HepG2 (cell line): ENCODE measurements around the gene NOTCH4. TPM values are rescaled to one million over a fixed set of nuclear protein-coding genes. Genes with fewer than 3 reads are reported as not detected.

Experiments used
- FOXJ3 ChIP-seq: sonication (generic); formaldehyde crosslinking; IDR thresholded peaks from 2 replicates; pipeline ENCODE4 v1.4.0; 2020; ENCODE audit warnings: missing genetic modification reagents, mild to moderate bottlenecking, borderline replicate concordance
- GATAD1 ChIP-seq: IDR thresholded peaks from 2 replicates; pipeline ENCODE4 v1.6.1; 2016; ENCODE audit warnings: missing genetic modification reagents, missing compliant biosample characterization
- IKZF4 ChIP-seq: sonication (generic); formaldehyde crosslinking; IDR thresholded peaks from 2 replicates; pipeline ENCODE4 v1.5.1; 2020; ENCODE audit warnings: borderline replicate concordance, mild to moderate bottlenecking, low read depth, missing genetic modification reagents; ENCODE audit errors: not compliant biosample characterization
- ISX ChIP-seq: sonication (generic); formaldehyde crosslinking; conservative IDR thresholded peaks from 2 replicates; pipeline ENCODE4 v1.5.0; 2020; ENCODE audit warnings: missing genetic modification reagents
- LRRFIP1 ChIP-seq: sonication (generic); formaldehyde crosslinking; conservative IDR thresholded peaks from 2 replicates; pipeline ENCODE4 v1.4.0; 2020; ENCODE audit warnings: missing genetic modification reagents
- MED13 ChIP-seq: sonication (generic); formaldehyde crosslinking; IDR thresholded peaks from 2 replicates; pipeline ENCODE4 v1.5.0; 2020; ENCODE audit warnings: missing genetic modification reagents
- MYC ChIP-seq: sonication (generic); formaldehyde crosslinking; IDR thresholded peaks from 2 replicates; pipeline ENCODE4 v1.9.0; 2021; ENCODE audit warnings: missing genetic modification reagents, borderline replicate concordance
- NFE2L1 ChIP-seq: sonication (generic); formaldehyde crosslinking; IDR thresholded peaks from 2 replicates; pipeline ENCODE4 v1.4.0; 2020; ENCODE audit warnings: missing genetic modification reagents, mild to moderate bottlenecking, borderline replicate concordance
- NR2C2 ChIP-seq: sonication (generic); formaldehyde crosslinking; IDR thresholded peaks from 2 replicates; pipeline ENCODE4 v1.4.0; 2020; ENCODE audit warnings: missing genetic modification reagents, mild to moderate bottlenecking, moderate library complexity, borderline replicate concordance
- PPARG ChIP-seq: conservative IDR thresholded peaks from 2 replicates; pipeline ENCODE4 v1.6.1; 2016; ENCODE audit warnings: missing biosample characterization, missing genetic modification reagents
- SATB2 ChIP-seq: sonication (generic); formaldehyde crosslinking; IDR thresholded peaks from 2 replicates; pipeline ENCODE4 v1.5.0; 2020; ENCODE audit warnings: missing genetic modification reagents
- SP5 ChIP-seq: IDR thresholded peaks from 2 replicates; pipeline ENCODE4 v1.6.1; 2016; ENCODE audit warnings: low read depth, borderline replicate concordance
- TAF1 ChIP-seq: sonication (generic); formaldehyde crosslinking; IDR thresholded peaks from 2 replicates; pipeline ENCODE4 v1.4.0; 2020; ENCODE audit warnings: missing genetic modification reagents
- ZNF230 ChIP-seq: sonication (generic); formaldehyde crosslinking; IDR thresholded peaks from 2 replicates; pipeline ENCODE4 v1.4.0; 2020; ENCODE audit warnings: mild to moderate bottlenecking, missing genetic modification reagents
- ZNF513 ChIP-seq: sonication (generic); formaldehyde crosslinking; conservative IDR thresholded peaks from 2 replicates; pipeline ENCODE4 v1.5.0; 2020; ENCODE audit warnings: missing genetic modification reagents
- ZNF576 ChIP-seq: sonication (generic); formaldehyde crosslinking; IDR thresholded peaks from 2 replicates; pipeline ENCODE4 v1.4.0; 2020; ENCODE audit warnings: mild to moderate bottlenecking, missing genetic modification reagents
- ZNF691 ChIP-seq: sonication (generic); formaldehyde crosslinking; IDR thresholded peaks from 2 replicates; pipeline ENCODE4 v1.4.0; 2020; ENCODE audit warnings: missing genetic modification reagents, low read depth, mild to moderate bottlenecking, borderline replicate concordance
- ZNF720 ChIP-seq: sonication (generic); formaldehyde crosslinking; IDR thresholded peaks from 2 replicates; pipeline ENCODE4 v1.4.0; 2020; ENCODE audit warnings: missing genetic modification reagents
- ZNF768 ChIP-seq: sonication (generic); formaldehyde crosslinking; IDR thresholded peaks from 2 replicates; pipeline ENCODE4 v1.4.0; 2020; ENCODE audit warnings: missing genetic modification reagents
- polyA plus RNA-seq, 8 experiments: library from polyadenylated mRNA; depleted of rRNA in 3 of 8; stranded (reverse) in 7 of 8; unstranded in 1 of 8; fragments of >200 nt; fragmentation: Illumina TruSeq in 4 of 8; extraction: Trizol in 4 of 8; gene quantifications; 2 replicates each; pipeline versions ENCODE4 v1.2.1 to v1.2.3, GENCODE V29; 2011 to 2016; ENCODE audit warnings: low read depth in 4 of 8, missing spikeins in 1 of 8, mixed read lengths in 1 of 8; ENCODE audit not compliant: insufficient read depth in 1 of 8
- total RNA-seq, 5 experiments: library from RNA; depleted of rRNA; stranded (reverse); fragments of >200 nt; fragmentation: Illumina TruSeq; extraction: Trizol; gene quantifications; 2 replicates each; pipeline ENCODE4 v1.2.3, GENCODE V29; 2016; ENCODE audit warnings: low read depth in 1 of 5

The NOTCH4 gene
- total and polyA plus RNA-seq, 2 of the 13 experiments (the other 11 are each of a cell fraction or from before 2014, with no cell fraction given), result 0.51 to 0.83 TPM

GRCh38 chr6:32190054-32190851, 33.6 kb downstream of the NOTCH4 start, which contains the start of gene PBX2 (continued):
- TF ChIP-seq ZNF513 (CRISPR knock-in tag), result no peak
- no peak for TF ChIP-seq NFE2L1 (CRISPR knock-in tag)
- no peak for TF ChIP-seq ZNF768 (CRISPR knock-in tag)
- peak; percentile 55 for TF ChIP-seq TAF1 (CRISPR knock-in tag)
- no peak for TF ChIP-seq SATB2 (CRISPR knock-in tag)
- TF ChIP-seq IKZF4 (CRISPR knock-in tag), result no peak
- TF ChIP-seq FOXJ3 (CRISPR knock-in tag), result no peak
- peak; percentile 41; the same call in 1 of the 2 replicates for TF ChIP-seq MYC (CRISPR knock-in tag)
- TF ChIP-seq LRRFIP1, result no peak
- peak; percentile 66; the same call in 1 of the 2 replicates for TF ChIP-seq GATAD1 (CRISPR knock-in tag)
- peak; percentile 39; the same call in 1 of the 2 replicates for TF ChIP-seq ZNF230 (CRISPR knock-in tag)
- TF ChIP-seq SP5 (CRISPR knock-in tag), result peak; percentile 96
- TF ChIP-seq ZNF720 (CRISPR knock-in tag), result no peak
- 0 out of 2 replicates have a peak, but pooled peaks have one; percentile 37 for TF ChIP-seq MED13
- no peak for TF ChIP-seq ZNF576 (CRISPR knock-in tag)
- TF ChIP-seq PPARG (CRISPR knock-in tag), result 0 out of 2 replicates have a peak, but pooled peaks have one; percentile 25
- TF ChIP-seq ZNF691 (CRISPR knock-in tag), result peak; percentile 50; the same call in 1 of the 2 replicates
- TF ChIP-seq ISX (CRISPR knock-in tag), result no peak
- TF ChIP-seq NR2C2 (CRISPR knock-in tag), result peak; percentile 37; the same call in 1 of the 2 replicates
